Testis (tissue), 2 donors: Measurements from ENCODE around the gene CNNM4.

Experiments used
- CTCF ChIP-seq, 3 experiments: fragments of 450-650 bp in 2 of 3; fragments of 200-600 bp in 1 of 3; sonication (generic) in 1 of 3; IDR thresholded peaks; one replicate each; pipeline ENCODE4 v1.5.1; 2016 to 2019; ENCODE audit warnings: antibody characterized with exemption in 3 of 3, mild to moderate bottlenecking in 2 of 3, moderate library complexity in 1 of 3
- POLR2A ChIP-seq: fragments of 450-650 bp; IDR thresholded peaks from one replicate; pipeline ENCODE4 v1.6.1; 2017; ENCODE audit warnings: antibody characterized with exemption, mild to moderate bottlenecking, moderate library complexity

GRCh38 chr2:96792772-96793749 is 32.4 kb downstream of the CNNM4 start:
- TF ChIP-seq POLR2A (no peak), CTCF (IDR thresholded peaks at IDR 0.05) (no peak)
